Skeletal muscle cell (primary cell): ENCODE data around the gene LRGUK.
"Not testable (repeated sequence)": the region's sequence is repeated elsewhere in the genome, so short reads cannot be mapped to it uniquely, and the experiment has no call there.

Experiments
- DNase-seq: peaks from one replicate; pipeline ENCODE4 v3.0.0-alpha.2; 2010; ENCODE audit warnings: low read depth
- H3K4me3 ChIP-seq: 2 replicates; pipeline ENCODE4 v1.5.1; 2011; ENCODE audit warnings: low read depth, mild to moderate bottlenecking, control low read depth, low read length, moderate library complexity

LRGUK gene

GRCh38 chr7:134210976-134211663 lies 84.0 kb downstream of the LRGUK start:
- DNase-seq: no peak
- H3K4me3 ChIP-seq: no peak overlapping the region

GRCh38 chr7:134211817-134212216 lies 84.7 kb downstream of the LRGUK start:
- DNase-seq: no peak
- H3K4me3 ChIP-seq: no peak overlapping the region

DNA sequence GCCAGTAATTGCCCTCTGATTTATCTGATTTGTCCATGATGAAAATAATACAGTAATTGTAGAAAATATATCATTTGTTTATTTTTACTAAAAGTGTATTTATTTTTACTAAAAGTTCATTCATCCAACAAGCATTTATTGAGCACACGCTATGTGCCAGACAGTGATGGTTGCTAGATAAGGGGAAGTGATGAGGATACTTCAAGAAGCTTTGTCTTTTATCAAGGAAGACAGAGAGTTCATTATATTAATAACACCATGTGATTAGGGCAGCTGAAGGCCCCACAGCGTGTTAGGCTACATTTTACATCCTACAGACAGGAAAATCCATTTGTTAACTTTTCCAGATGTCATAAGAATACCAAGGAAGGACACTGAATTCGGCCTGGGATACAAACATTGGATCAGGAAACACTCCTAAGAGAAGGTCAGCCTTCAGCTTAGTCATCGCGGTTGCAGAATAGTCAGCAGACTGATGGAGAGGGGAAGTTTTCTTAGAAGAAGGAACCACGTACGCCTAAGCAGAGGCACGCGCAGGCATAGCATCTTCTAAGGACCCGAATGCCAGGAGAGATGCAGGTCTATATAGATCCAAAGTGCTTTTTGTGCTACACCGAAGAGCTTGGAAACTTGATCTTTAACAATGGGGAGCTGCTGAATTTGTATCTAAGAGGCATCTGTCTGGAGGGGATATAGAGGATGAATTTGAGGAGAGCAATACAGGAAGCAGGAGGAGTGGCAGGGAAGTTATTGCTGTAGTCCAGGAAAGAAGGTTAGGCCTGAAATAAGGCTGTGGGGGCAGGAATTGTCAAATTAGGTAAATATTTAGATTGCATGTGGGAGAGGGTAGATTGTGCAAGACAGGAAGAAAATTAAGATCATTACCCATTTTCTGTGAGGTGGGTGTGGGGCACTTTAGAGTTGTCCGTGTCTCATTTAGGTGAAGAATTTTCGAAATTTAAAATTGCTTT lies 85.7 kb downstream of the LRGUK start:
- H3K4me3 ChIP-seq: no peak overlapping the region
- peak; percentile 22 for DNase-seq

DNA sequence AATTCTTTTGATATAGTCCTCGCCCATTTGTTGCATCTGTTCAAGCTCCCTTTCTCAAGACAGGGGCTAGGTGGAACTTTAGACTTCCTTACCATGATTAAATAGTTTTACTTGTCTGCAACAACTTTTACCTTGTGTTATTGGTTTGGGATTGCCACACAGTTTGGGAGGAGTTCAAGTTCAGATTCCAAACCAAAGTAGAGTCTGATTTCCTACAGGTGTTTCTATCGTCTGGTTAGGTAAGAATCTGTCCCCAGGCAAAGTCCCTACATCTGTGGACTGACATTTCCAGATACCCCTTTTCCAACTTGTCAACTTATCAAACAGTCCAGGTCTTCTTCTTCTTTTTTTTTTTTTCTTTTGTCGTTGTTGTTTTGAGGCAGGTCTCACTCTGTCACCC lies 93.1 kb downstream of the LRGUK start:
- DNase-seq: no peak
- no peak overlapping the region for H3K4me3 ChIP-seq

- H3K4me3 ChIP-seq, DNase-seq: not testable (repeated sequence)
Observed at GRCh38 chr7:134231296-134231695, 104.2 kb downstream of the LRGUK start.

DNA sequence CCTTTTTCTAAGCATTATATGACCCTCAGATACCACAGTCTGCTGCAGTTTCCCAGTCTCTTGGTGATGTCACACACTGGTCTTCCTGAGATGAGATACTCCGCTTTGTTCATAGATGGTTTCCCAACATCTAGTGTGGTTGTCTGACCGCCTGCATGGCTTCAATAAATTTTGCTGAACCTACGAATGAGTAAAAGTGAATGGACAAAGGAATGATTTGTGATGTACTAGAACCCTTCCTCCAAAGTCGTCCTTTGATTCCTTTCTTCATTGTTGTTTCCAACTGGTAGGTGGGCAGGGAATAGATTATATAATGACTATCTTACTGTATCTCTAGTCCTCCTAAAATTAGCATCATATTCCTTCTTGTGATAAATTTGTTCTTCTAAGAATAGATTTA lies 107.1 kb downstream of the LRGUK start:
- H3K4me3 ChIP-seq: no peak overlapping the region
- DNase-seq: no peak

DNA sequence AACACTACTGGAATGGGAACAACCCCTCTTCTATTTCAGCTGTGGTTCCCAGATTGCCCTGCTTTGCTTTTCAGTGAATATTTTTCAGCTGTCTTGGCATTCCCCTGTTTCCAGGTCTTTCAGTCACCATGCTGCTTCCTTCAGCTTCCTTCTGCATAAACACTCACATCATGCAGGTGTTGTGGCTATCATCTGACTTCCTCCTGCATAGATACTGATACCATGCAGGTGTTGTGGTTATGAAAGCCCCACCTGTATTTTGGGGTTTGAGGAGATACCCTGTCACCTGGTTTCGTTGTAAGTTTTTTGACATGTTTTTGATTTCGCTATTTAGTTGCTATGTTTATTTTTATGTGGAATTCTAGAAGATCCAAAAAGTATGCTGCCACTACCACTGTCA lies 118.1 kb downstream of the LRGUK start:
- DNase-seq: no peak
- H3K4me3 ChIP-seq: no peak overlapping the region

DNA sequence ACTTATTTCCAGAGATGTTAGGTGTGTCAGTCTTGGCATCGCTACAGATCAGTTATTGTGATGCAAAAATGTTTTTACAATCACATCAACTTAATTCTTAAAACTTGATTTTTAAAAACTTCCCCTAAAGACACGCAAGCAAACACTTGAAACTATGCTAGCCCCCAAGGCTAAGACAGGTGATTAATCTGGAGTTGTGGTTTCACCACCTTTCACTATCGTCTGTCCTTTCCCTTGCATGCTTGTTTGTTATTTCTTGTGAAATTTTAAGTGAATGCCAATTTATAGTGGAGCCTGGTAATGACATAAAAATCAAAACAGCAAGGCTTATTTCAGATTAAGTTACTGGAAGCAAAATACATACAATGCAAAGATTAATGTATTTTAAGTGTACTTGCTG lies 119.2 kb downstream of the LRGUK start:
- no peak for DNase-seq
- no peak overlapping the region for H3K4me3 ChIP-seq

GRCh38 chr7:134246761-134247160 lies 119.6 kb downstream of the LRGUK start:
- DNase-seq: no peak
- H3K4me3 ChIP-seq: no peak overlapping the region

DNA sequence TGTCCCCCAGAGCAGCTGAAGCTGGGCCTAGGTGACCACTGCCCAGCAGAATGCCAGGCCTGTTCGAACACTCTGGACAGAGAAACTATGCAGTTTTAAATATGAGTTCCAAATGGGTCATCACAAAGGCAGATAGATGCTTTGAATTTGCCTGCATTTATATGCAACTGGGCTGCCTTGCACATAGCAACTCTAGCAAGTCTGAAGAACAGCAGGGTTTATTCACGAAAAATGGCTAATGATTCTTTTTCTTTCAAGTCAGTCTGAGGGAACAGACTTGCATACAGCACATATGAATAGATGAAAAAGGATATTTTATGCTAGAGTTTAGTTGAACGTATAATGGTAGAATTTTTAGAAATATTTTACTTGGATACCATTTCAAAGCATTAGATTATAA lies 121.1 kb downstream of the LRGUK start:
- no peak overlapping the region for H3K4me3 ChIP-seq
- no peak for DNase-seq

GRCh38 chr7:134254311-134254710 lies 127.2 kb downstream of the LRGUK start:
- no peak for DNase-seq

GRCh38 chr7:134255814-134256213 lies 128.7 kb downstream of the LRGUK start:
- no peak overlapping the region for H3K4me3 ChIP-seq
- no peak for DNase-seq

More at GRCh38 chr7:134254311-134254710, 127.2 kb downstream of the LRGUK start:
- no peak overlapping the region for H3K4me3 ChIP-seq

GRCh38 chr7:134262322-134262721 lies 135.2 kb downstream of the LRGUK start:
- no peak for DNase-seq

GRCh38 chr7:134276951-134277350 lies 149.8 kb downstream of the LRGUK start:
- no peak for DNase-seq
- no peak overlapping the region for H3K4me3 ChIP-seq

More at GRCh38 chr7:134262322-134262721, 135.2 kb downstream of the LRGUK start:
- no peak overlapping the region for H3K4me3 ChIP-seq

DNA sequence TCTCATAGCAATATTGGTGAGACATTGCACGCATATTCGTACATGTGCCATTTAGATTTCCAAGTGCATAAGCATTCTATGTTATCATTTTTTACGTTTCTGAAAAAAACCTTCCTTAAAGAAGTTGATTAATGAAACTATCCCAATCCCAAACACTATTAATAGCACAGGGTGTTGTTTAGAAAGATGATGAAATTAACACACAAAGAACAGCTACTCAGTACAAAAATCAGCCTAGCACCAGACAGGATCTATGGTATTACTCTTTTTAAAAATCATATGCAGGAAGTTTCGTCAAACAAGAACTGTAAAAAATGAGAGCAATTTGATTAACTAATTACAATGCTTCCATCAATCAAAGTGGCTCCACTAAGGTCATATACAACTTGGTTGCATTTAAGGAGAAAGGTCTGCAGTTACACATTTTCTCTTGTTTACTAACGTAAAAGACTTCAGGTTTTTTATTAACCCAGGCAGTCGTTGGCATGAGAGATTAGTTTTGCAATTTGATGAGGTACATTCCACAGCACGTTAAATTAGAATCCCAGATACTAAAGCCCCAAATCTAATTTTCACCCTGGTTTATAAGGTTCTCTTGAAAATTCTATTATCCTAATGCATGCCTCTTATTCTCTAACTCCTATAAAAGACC lies 151.5 kb downstream of the LRGUK start:
- DNase-seq: no peak
- H3K4me3 ChIP-seq: no peak overlapping the region

- DNase-seq: no peak
- H3K4me3 ChIP-seq: no peak overlapping the region
Observed at GRCh38 chr7:134279336-134279735, 152.2 kb downstream of the LRGUK start.

DNA sequence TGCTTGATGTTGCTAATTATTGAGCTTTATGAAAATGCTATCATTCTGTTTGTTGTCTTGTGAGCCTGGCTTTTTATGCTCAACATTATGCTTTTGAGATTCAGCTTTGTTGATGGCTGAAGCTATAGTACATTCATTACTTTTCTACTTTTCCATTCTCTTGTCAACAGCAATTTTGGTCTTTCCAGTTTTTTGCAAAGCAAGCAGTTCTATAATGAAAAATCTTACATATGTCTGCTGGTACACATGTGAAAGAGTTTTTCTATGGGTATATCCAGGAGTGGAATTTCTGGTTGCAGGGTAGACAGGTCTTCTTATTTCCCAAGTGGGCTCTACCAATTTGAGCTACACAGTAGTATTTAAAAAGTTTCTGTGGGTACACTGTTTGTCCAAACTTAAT lies 152.8 kb downstream of the LRGUK start:
- H3K4me3 ChIP-seq: no peak overlapping the region
- DNase-seq: no peak

DNA sequence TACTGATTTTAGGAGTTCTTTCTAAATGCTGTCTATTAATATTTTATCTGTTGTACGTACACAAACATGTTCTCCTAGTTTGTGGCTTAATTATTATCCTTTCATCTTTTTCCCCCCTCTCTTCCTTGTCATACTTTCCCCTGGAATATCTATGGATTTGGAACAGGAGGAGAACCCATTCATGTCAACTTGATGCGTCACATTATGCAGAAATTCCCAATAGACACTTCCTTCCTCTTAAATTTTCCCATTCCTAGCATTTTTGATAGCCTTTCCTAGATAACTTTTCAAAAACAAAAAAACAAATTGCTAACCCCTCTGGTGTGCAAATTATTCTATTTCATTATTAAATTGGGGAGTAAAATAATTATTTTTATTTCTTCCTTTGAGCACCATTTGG lies 153.4 kb downstream of the LRGUK start:
- no peak overlapping the region for H3K4me3 ChIP-seq
- no peak for DNase-seq

- H3K4me3 ChIP-seq: no peak overlapping the region
Observed at GRCh38 chr7:134284011-134284410, 156.9 kb downstream of the LRGUK start.

DNA sequence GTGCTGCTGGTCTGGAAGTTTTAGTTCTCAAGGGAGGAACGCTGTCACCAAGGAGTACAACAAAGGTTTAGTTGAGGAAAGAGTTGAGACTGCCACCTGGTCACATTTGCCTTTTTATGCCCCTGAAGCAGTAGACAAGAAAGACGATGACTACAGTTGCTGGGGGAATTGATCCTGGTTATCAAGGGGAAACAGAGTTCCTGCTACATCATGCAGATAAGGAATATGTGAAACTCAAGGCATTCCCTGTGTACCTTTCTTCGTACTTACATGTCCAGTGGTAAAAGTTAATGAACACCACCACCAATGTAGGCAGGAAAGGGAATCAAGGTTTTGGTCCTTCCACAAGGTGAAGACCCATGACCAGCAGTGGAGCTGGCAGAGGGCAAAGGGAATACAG lies 157.8 kb downstream of the LRGUK start:
- no peak for DNase-seq
- no peak overlapping the region for H3K4me3 ChIP-seq

More at GRCh38 chr7:134284011-134284410, 156.9 kb downstream of the LRGUK start:
- no peak for DNase-seq
